ENCODE measurements around the gene SLC35E1.

The SLC35E1 gene

GRCh38 chr19:16575282-16575681 lies 3.1 kb upstream of the SLC35E1 start:
- H3K4me3 ChIP-seq (ENCODE audit: low read depth, low read length) = no peak overlapping the region
- TF ChIP-seq CTCF (IDR thresholded peaks at IDR 0.05; ENCODE audit: borderline replicate concordance, insufficient read depth, low read depth, low read length) = no peak

DNA sequence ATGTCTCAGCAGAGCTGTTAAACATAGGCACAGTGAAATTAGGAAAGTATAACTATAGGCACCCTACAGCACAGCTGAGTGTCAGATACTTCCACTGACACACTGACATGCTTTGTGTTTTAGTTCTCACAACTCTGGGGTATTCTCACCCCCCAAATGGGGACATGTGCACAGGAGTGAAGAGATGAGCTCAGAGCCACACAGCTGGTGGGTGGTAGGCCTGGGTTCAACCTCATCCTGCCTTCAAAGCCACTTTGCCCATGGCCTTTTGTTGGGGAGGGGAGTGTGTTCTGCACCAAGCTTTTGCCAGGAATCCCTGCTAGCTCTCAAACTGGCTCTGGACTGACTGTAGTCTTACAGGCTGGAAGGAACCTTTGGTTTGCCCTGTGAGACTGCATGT lies 1.7 kb upstream of the SLC35E1 start:
- no peak overlapping the region for H3K4me3 ChIP-seq (ENCODE audit: low read depth, low read length)
- TF ChIP-seq CTCF (IDR thresholded peaks at IDR 0.05; ENCODE audit: borderline replicate concordance, insufficient read depth, low read depth, low read length) = no peak

DNA sequence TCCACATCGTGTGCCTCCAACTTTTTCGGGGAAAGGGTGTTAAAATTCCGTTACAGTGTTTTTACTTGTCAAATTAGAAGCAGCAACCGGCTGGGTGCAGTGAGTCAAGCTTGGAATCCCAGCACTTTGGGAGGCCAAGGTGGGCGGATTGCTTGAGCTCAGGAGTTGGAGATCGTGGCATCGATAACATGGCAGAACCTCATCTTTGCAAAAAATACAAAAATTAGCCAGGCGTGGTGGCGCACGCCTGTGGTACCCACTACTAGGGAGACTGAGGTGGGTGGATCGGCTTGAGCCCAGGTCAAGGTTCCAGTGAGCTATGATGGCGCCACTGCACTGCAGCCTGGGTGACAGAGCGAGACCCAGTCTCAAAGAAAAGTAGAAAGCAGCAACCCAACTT lies 1.1 kb upstream of the SLC35E1 start:
- peak overlapping the region; percentile 79 for H3K4me3 ChIP-seq (ENCODE audit: low read depth, low read length)
- no peak for TF ChIP-seq CTCF (IDR thresholded peaks at IDR 0.05; ENCODE audit: borderline replicate concordance, insufficient read depth, low read depth, low read length)

- no peak for TF ChIP-seq CTCF (IDR thresholded peaks at IDR 0.05; ENCODE audit: borderline replicate concordance, insufficient read depth, low read depth, low read length)
- peak overlapping the region; percentile 99 for H3K4me3 ChIP-seq (ENCODE audit: low read depth, low read length)
Observed at GRCh38 chr19:16571822-16572331, 338 bp downstream of the SLC35E1 start.

GRCh38 chr19:16571283-16571682 lies 932 bp downstream of the SLC35E1 start:
- peak overlapping the region; percentile 99 for H3K4me3 ChIP-seq (ENCODE audit: low read depth, low read length)
- TF ChIP-seq CTCF (IDR thresholded peaks at IDR 0.05; ENCODE audit: borderline replicate concordance, insufficient read depth, low read depth, low read length) = no peak

GRCh38 chr19:16569609-16570320 lies 2.5 kb downstream of the SLC35E1 start:
- TF ChIP-seq CTCF (IDR thresholded peaks at IDR 0.05; ENCODE audit: borderline replicate concordance, insufficient read depth, low read depth, low read length) = no peak
- no peak overlapping the region for H3K4me3 ChIP-seq (ENCODE audit: low read depth, low read length)

DNA sequence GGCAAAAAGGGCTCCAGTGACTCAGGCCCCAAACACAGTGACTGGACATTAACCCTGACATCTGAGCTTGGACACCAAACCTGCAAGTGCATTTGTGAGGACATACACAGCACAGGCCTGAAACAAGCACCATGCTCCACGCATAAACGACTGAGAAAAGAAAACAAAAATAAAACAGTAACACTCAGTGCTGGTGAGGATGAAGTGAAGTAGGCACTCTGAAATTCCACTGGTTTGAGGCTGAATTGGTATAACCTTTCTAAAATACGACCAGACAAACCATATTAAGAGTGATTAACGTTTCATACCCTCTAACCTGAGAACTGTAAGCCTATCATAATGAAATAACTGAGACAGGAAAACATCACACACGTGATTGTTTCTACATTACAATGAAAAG lies 5.5 kb downstream of the SLC35E1 start:
- H3K4me3 ChIP-seq (ENCODE audit: low read depth, low read length) = no peak overlapping the region
- TF ChIP-seq CTCF (IDR thresholded peaks at IDR 0.05; ENCODE audit: borderline replicate concordance, insufficient read depth, low read depth, low read length) = no peak
